ENCODE measurements around the gene RCC2. TPM values are rescaled to one million over a fixed set of nuclear protein-coding genes. Genes with fewer than 3 reads are reported as not detected.
"Not testable (repeated sequence)": the region's sequence is repeated elsewhere in the genome, so short reads cannot be mapped to it uniquely, and the experiment has no call there.

The RCC2 gene
- total RNA-seq, 3 donors from 2014 or later, result 21.1 to 39.0 (median 33.2) TPM

DNA sequence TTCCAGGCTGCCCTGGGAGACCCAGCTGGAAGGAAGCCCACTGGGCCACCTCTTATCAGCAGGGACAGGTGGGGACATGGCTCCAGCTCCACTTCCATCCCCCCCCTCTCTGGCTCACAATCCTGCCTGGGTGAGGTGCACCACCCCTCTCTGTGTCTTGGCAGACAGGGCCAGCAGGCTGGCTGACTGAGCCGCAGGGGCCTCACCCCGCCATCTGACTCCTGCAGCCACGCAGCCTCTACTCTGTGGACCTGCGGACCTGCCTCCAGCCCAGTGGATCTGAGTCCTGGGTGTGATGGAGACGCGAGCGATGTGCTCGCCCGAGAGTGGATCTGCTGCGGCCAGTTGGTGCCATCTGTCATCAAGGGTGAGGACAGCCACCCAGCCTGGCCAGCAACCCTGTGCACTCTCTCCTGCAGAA, 30.1 kb downstream of the RCC2 start:
- Histone ChIP-seq H3K4me1 (no peaks in the 10 kb centered on the region), H3K9me3 (no peaks in the 10 kb centered on the region), H3K27ac (no peak overlapping the region), H3K27me3 (no peaks in the 10 kb centered on the region), H3K4me3 (no peak overlapping the region), H3K36me3 (no peaks in the 10 kb centered on the region)
- peak in 1 of 2 donors; percentile 58 for DNase-seq (ENCODE audit: low spot score in 2 of 2)
- intact Hi-C loops (cut with DNase I; ENCODE audit: low total_unique reads), result no loop called here
- no peak for TF ChIP-seq POLR2AphosphoS5 (IDR thresholded peaks at IDR 0.05)
- TF ChIP-seq, protein P1, sequence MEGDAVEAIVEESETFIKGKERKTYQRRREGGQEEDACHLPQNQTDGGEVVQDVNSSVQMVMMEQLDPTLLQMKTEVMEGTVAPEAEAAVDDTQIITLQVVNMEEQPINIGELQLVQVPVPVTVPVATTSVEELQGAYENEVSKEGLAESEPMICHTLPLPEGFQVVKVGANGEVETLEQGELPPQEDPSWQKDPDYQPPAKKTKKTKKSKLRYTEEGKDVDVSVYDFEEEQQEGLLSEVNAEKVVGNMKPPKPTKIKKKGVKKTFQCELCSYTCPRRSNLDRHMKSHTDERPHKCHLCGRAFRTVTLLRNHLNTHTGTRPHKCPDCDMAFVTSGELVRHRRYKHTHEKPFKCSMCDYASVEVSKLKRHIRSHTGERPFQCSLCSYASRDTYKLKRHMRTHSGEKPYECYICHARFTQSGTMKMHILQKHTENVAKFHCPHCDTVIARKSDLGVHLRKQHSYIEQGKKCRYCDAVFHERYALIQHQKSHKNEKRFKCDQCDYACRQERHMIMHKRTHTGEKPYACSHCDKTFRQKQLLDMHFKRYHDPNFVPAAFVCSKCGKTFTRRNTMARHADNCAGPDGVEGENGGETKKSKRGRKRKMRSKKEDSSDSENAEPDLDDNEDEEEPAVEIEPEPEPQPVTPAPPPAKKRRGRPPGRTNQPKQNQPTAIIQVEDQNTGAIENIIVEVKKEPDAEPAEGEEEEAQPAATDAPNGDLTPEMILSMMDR (IDR thresholded peaks at IDR 0.05), result no peak
- no peak for TF ChIP-seq POLR2A (IDR thresholded peaks at IDR 0.05)

DNA sequence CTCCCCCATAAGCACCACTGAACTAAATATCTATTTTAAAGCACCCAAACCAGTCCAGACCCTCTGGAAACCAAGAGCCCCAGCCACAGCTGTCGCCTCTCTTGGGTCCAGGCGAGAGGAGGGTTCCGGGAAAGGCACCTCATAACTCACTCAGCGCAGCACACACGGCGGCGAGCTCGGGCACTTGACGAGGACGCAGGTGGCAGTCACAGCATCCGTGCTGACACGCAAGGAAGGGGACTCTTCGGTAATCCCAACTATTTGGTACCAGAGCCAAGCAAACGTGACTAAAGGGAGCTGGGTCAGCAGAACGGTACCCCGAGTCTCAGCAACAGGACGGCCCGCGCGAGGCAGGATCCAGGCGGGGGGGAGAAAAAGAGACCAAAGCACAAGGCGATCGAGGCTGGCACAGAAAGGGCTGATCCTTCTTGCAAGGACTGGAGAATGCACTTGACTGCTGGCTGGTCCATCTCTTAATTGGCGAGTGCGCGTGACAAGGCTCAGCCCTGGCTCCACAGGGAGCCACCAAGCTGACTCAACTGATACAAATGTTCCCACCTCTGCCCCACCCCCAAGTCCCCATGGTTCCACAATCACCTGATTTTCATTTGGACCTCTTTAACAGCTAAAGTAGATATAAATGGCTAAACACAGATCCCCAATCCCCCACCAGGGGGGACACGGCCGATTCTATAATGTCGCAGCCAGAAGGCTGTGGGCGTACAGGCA, 31.5 kb downstream of the RCC2 start:
- DNase-seq (ENCODE audit: low spot score in 2 of 2); intact Hi-C loops (cut with DNase I; ENCODE audit: low total_unique reads); H3K9me3 ChIP-seq; H3K4me3 ChIP-seq; H3K4me1 ChIP-seq; H3K27ac ChIP-seq; H3K36me3 ChIP-seq; H3K27me3 ChIP-seq: not testable (repeated sequence)

DNA sequence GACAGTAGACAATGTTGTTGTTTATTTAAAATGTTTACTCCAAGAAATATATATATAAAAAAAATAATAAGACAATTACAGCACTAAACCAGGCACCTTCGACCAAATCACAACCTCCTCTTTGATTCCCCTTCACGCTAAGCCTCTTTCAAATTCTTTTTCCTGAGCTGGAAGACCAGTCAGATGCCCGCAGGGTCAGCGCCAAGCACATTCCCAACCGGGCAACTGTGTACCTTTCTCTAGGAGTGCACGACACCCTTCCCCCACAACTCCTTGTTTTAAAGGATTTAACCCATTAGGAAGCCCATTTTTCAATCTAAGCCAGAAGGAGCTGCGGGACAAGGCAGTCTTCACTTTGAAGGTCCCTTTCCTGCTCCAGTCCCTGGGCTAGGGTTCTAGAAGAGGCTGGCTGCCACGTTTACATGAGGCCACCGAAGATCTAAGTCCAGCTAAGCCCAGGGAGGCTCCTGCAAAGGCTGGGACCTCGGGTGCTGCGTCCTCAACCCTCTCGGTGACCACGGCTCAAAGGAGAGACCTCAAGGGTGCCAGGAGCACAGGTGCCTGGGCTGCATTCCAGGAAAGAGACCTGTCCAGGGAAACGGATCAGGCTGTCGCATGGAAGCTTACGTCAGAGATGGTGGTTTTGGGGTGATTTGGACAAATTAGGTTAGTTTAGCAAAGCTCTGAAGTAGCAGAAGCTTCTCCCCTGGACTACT, 32.6 kb downstream of the RCC2 start:
- H3K4me3 ChIP-seq; H3K4me1 ChIP-seq; H3K36me3 ChIP-seq; H3K27me3 ChIP-seq; H3K9me3 ChIP-seq; intact Hi-C loops (cut with DNase I; ENCODE audit: low total_unique reads): not testable (repeated sequence)
- DNase-seq (ENCODE audit: low spot score in 2 of 2), result peak; percentile 44 to 69
- H3K27ac ChIP-seq, result peak overlapping the region in 1 of 2 donors; percentile 9

DNA sequence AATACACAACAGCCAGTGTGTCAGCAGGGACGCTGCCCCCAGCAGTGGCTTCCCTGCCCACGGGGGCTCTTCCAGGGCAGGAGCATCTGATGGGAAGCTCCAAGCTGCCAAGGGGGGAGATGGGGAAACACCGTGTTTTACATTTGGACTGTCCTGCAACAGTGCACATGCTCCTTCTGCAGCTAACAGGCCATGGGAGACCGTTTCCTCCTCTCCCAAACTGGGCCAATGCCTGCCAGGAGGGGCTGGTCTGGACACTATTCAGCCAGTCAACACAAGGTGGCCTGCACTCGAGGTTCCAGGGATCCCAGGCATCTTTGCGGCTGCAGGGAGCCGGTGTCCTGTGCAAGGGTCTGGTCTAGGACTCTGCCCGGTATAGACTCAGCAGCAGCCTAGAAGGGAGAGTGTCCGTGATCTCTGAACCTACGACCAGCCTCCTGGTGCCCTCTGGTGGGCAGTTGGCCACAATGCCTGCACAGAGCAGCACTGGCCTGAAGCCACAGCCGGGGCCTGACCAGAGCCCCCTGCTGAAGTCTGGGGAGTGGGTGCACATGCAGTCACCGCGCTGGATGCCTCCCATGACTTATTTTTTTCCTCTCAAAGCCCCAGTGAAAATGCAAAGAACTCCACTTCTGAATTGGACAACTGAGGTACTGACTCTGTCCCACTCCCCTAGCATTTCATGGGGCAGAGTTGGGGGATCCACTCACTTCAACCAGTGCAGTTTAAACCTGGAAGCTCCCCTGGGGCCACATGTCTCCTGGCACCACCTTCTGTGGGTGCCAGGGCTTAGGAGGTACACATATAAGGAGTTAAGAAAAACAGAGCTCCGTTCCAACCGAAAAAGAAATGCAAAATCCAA, 33.3 kb downstream of the RCC2 start:
- Histone ChIP-seq H3K4me1 (peaks cover 0 to 6% of the 10 kb centered on the region in 2 donors), H3K4me3 (no peak overlapping the region), H3K9me3 (no peaks in the 10 kb centered on the region), H3K27me3 (no peaks in the 10 kb centered on the region), H3K36me3 (no peaks in the 10 kb centered on the region), H3K27ac (no peak overlapping the region)
- intact Hi-C loops (cut with DNase I; ENCODE audit: low total_unique reads), result no loop called here
- TF ChIP-seq, protein P1 (IDR thresholded peaks at IDR 0.05), result peak; percentile 35 to 76 (median 62)
- no peak for TF ChIP-seq POLR2AphosphoS5 (IDR thresholded peaks at IDR 0.05)
- TF ChIP-seq POLR2A (IDR thresholded peaks at IDR 0.05), result no peak
- peak; percentile 43 to 78 for DNase-seq (ENCODE audit: low spot score in 2 of 2)

DNA sequence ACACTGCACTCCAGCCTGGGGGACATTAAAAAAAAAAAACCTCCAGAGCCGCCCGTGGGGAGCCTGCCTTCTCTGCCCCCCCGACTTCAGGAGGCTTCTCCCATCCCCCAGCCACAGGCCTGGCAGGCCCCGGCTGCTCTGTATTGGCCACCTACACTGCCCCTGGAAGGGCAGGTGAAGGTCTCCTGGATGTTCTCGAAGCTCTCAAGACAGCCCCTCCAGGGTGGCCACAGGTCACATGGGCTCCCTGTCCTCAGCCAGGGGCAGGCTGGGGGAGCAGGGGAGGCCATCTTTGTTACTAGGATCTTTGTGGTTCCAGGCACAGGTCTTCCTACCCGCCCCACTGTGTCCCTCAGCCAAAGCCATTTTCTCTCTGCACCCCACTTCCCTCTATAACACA, 34.7 kb downstream of the RCC2 start:
- Histone ChIP-seq H3K4me1 (peaks cover 0 to 6% of the 10 kb centered on the region in 2 donors), H3K36me3 (no peaks in the 10 kb centered on the region), H3K4me3 (no peak overlapping the region), H3K27me3 (no peaks in the 10 kb centered on the region), H3K27ac (no peak overlapping the region), H3K9me3 (no peaks in the 10 kb centered on the region)
- intact Hi-C loops (cut with DNase I; ENCODE audit: low total_unique reads), result no loop called here
- TF ChIP-seq POLR2AphosphoS5 (IDR thresholded peaks at IDR 0.05), result no peak
- DNase-seq (ENCODE audit: low spot score in 2 of 2), result no peak

DNA sequence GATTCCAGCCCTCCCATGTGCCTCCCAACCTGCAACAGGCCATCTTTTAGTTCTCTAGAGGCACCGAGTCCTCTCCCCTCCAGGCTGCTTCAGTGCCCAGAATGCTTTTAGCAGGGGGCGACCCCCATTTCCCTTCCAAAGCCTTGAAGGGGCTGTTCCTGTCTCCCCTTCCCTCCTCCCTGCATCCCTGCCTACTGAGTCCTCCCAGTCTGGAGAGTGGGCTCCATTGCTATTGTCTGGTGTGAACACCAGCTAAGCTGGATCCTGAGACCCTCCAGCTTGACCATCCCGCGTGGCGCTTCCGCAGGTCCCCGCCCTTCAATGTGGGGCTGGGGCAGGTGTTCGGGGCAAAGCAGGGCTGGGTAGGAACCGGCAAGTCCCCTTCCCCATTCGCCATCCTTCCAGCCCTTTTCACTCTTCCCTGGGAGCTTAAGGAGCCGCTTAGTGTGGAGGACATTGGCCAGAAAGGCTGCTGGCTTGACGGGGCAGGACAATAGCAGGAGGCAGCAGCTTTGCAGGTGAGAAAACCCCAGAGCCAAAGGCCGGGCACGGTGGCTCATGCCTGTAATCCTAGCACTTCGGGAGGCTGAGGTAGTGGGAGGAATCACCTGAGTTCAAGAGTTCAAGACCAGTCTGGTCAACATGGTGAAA, 35.3 kb downstream of the RCC2 start:
- H3K27ac ChIP-seq, result no peak overlapping the region
- TF ChIP-seq POLR2AphosphoS5 (IDR thresholded peaks at IDR 0.05) (no peak), POLR2A (IDR thresholded peaks at IDR 0.05) (no peak)
- TF ChIP-seq, protein P1 (IDR thresholded peaks at IDR 0.05), result no peak
- H3K9me3 ChIP-seq, result no peaks in the 10 kb centered on the region
- intact Hi-C loops (cut with DNase I; ENCODE audit: low total_unique reads), result no loop called here
- no peaks in the 10 kb centered on the region for H3K27me3 ChIP-seq
- H3K4me3 ChIP-seq, result no peak overlapping the region
- DNase-seq (ENCODE audit: low spot score in 2 of 2), result no peak
- no peaks in the 10 kb centered on the region for H3K36me3 ChIP-seq
- peaks cover 0 to 6% of the 10 kb centered on the region in 2 donors for H3K4me1 ChIP-seq
